HUES48 (cell line): Measurements from ENCODE around the gene BMPR1A.

Source experiments
- H3K27ac ChIP-seq: one replicate; pipeline ENCODE4 v1.7.0; 2013; ENCODE audit warnings: low read depth, low read length, inconsistent platforms
- H3K27me3 ChIP-seq: 2 replicates; pipeline ENCODE4 v1.6.1; 2013; ENCODE audit warnings: mild to moderate bottlenecking, low read length; ENCODE audit not compliant: control insufficient read depth, insufficient read depth
- H3K36me3 ChIP-seq: 2 replicates; pipeline ENCODE4 v1.6.1; 2013; ENCODE audit warnings: low read length; ENCODE audit not compliant: control insufficient read depth, insufficient read depth
- H3K4me1 ChIP-seq: 2 replicates; pipeline ENCODE4 v1.6.1; 2013; ENCODE audit warnings: mild to moderate bottlenecking, low read length; ENCODE audit not compliant: control insufficient read depth, insufficient read depth
- H3K4me3 ChIP-seq: 2 replicates; pipeline ENCODE4 v1.5.1; 2013; ENCODE audit warnings: mild to moderate bottlenecking, low read depth, low read length
- H3K9ac ChIP-seq: 2 replicates; pipeline ENCODE4 v1.6.1; 2013; ENCODE audit warnings: mild to moderate bottlenecking, low read depth, low read length, moderate library complexity
- H3K9me3 ChIP-seq: 2 replicates; pipeline ENCODE4 v1.6.1; 2013; ENCODE audit warnings: low read length; ENCODE audit not compliant: control insufficient read depth, insufficient read depth

The BMPR1A gene

DNA sequence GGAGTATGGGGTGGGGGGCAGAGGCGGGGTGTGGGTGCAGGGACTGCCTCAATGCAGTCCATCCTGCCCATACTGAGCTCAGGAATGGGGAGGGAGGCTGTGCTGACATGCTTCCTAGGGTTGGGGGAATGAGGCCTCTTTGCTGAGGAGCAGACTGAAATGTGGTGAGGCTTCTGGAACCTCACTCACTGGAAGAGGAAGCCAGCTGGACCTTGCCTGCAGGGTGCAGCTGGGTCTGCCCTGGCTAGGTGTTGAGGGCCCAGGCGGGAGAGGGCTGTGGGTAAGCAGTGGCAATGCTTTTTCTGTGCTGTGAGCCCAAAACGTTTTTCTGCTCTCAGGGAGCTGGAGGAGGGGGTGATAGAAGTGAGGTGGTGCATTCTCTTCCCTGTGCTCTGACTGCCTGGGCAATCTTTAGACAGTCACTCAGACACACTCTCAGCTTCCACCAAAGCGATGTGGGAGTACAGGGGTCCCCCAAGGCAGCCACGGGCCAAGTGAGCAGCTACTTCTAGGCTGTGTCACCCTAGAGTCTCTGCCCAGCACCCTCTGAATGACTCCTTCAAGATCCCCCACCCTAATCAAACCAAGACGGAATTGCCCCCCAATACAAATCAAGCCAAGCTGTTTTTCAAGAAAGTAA is 41.1 kb upstream of the BMPR1A start:
- Histone ChIP-seq H3K4me3 (no peak overlapping the region), H3K27ac (no peak overlapping the region), H3K4me1 (peaks cover 17% of the 10 kb centered on the region; the same call in 1 of the 2 replicates), H3K27me3 (no peaks in the 10 kb centered on the region), H3K9me3 (no peaks in the 10 kb centered on the region), H3K9ac (no peak overlapping the region), H3K36me3 (no peaks in the 10 kb centered on the region)

GRCh38 chr10:86715836-86716235 is 40.6 kb upstream of the BMPR1A start:
- no peak overlapping the region for H3K4me3 ChIP-seq
- H3K9me3 ChIP-seq: no peaks in the 10 kb centered on the region
- H3K9ac ChIP-seq: no peak overlapping the region
- H3K4me1 ChIP-seq: peaks cover 14% of the 10 kb centered on the region; the same call in 1 of the 2 replicates
- no peaks in the 10 kb centered on the region for H3K27me3 ChIP-seq
- H3K27ac ChIP-seq: no peak overlapping the region
- no peaks in the 10 kb centered on the region for H3K36me3 ChIP-seq

- Histone ChIP-seq H3K4me3 (no peak overlapping the region), H3K9ac (no peak overlapping the region), H3K4me1 (peaks cover 13% of the 10 kb centered on the region; the same call in 1 of the 2 replicates), H3K9me3 (no peaks in the 10 kb centered on the region), H3K27ac (no peak overlapping the region), H3K27me3 (no peaks in the 10 kb centered on the region), H3K36me3 (no peaks in the 10 kb centered on the region)
These were observed 40.0 kb upstream of the BMPR1A start for GRCh38 chr10:86716466-86716865.

GRCh38 chr10:86718556-86718955 is 37.9 kb upstream of the BMPR1A start:
- Histone ChIP-seq H3K4me3 (no peak overlapping the region), H3K27ac (no peak overlapping the region), H3K36me3 (no peaks in the 10 kb centered on the region), H3K9ac (no peak overlapping the region), H3K9me3 (no peaks in the 10 kb centered on the region), H3K4me1 (peaks cover 5% of the 10 kb centered on the region; the same call in 1 of the 2 replicates), H3K27me3 (no peaks in the 10 kb centered on the region)

DNA sequence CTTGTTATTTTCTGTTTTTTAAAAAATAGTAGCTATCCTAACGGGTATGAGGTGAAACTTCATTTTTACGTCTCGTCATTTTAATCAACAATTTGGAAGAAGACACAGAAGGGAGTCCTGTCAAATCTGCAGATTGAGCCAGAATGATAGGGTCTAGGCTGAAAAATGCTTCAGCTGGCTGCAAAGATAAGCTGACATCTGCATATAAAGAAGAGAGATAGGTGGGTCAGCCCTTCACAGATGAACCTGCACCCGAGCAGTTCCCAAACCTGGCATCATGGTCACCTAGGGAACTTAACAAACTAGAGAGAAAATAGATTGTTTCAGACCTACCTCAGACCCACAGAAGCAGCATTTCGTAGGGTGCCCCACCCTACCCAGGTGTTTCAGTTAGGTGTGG is 35.2 kb upstream of the BMPR1A start:
- no peaks in the 10 kb centered on the region for H3K4me1 ChIP-seq
- no peak overlapping the region for H3K4me3 ChIP-seq
- H3K9ac ChIP-seq: no peak overlapping the region
- H3K36me3 ChIP-seq: no peaks in the 10 kb centered on the region
- H3K27ac ChIP-seq: no peak overlapping the region
- H3K27me3 ChIP-seq: no peaks in the 10 kb centered on the region
- no peaks in the 10 kb centered on the region for H3K9me3 ChIP-seq

DNA sequence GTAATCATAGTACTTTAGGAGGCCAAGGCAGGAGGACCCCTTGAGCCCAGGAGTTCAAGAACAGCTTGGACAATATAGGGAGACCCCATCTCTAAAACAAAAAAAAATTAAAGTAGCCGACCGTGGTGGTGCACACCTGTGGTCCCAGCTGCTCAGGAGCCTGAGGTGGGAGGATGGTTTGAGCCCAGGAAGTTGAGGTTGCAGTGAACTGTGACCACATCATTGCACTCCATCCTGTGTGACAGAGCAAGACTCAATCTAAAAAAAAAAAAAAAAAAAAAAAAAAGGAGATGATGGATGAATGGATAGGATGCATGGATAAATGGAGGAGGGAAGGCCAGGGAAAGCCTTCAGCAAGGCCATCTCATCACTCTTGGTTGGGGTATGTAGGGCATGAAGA is 33.4 kb upstream of the BMPR1A start:
- Histone ChIP-seq H3K4me1 (no peaks in the 10 kb centered on the region), H3K36me3 (no peaks in the 10 kb centered on the region), H3K4me3 (no peak overlapping the region), H3K9ac (no peak overlapping the region), H3K27me3 (no peaks in the 10 kb centered on the region), H3K9me3 (no peaks in the 10 kb centered on the region), H3K27ac (no peak overlapping the region)

DNA sequence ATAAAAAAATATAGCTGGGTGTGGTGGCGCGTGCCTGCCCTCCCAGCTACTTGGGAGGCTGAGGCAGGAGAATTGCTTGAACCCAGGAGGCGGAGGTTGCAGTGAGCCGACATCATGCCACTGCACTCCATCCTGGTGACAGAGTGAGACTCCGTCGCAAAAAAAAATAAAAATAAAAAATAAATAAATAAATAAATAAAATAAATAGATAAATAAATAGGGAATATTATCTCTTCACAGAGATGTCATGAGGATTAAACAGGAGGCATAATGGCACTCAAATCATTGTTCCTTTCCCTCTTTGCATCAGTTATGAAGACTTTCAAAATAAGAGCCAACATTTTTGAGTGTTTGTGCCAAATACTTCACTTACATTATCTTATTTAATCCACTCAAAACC is 32.0 kb upstream of the BMPR1A start:
- Histone ChIP-seq H3K4me1 (no peaks in the 10 kb centered on the region), H3K4me3 (no peak overlapping the region), H3K27ac (no peak overlapping the region), H3K36me3 (no peaks in the 10 kb centered on the region), H3K9ac (no peak overlapping the region), H3K9me3 (no peaks in the 10 kb centered on the region), H3K27me3 (no peaks in the 10 kb centered on the region)

- no peak overlapping the region for H3K9ac ChIP-seq
- no peak overlapping the region for H3K27ac ChIP-seq
- H3K9me3 ChIP-seq: no peaks in the 10 kb centered on the region
- no peak overlapping the region for H3K4me3 ChIP-seq
- no peaks in the 10 kb centered on the region for H3K36me3 ChIP-seq
- H3K27me3 ChIP-seq: no peaks in the 10 kb centered on the region
- H3K4me1 ChIP-seq: no peaks in the 10 kb centered on the region
These were observed 30.3 kb upstream of the BMPR1A start for GRCh38 chr10:86725980-86726676.

GRCh38 chr10:86726677-86726999 is 29.8 kb upstream of the BMPR1A start:
- H3K9ac ChIP-seq: no peak overlapping the region
- no peaks in the 10 kb centered on the region for H3K36me3 ChIP-seq
- H3K4me3 ChIP-seq: no peak overlapping the region
- H3K9me3 ChIP-seq: no peaks in the 10 kb centered on the region
- no peaks in the 10 kb centered on the region for H3K27me3 ChIP-seq
- H3K4me1 ChIP-seq: no peaks in the 10 kb centered on the region
- H3K27ac ChIP-seq: no peak overlapping the region

DNA sequence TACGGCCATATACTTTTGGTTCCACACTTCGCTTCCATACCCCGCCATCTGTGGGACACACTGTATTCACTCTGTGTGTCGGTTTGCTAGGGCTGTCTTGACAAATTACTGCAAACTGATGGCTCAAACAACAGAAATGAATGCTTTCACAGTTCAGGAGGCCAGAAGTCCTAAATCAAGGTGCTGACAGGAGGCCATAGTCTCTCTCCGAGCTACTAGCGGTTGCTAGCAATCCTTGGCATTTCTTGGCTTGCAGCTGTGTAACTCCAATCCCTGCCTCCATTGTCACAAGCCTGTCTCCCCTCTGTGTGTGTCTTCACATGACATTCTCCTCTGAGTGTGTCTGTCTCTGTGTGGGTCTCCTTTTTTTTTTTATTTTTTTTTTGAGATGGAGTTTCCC is 28.9 kb upstream of the BMPR1A start:
- no peak overlapping the region for H3K27ac ChIP-seq
- no peak overlapping the region for H3K9ac ChIP-seq
- no peaks in the 10 kb centered on the region for H3K4me1 ChIP-seq
- no peak overlapping the region for H3K4me3 ChIP-seq
- H3K9me3 ChIP-seq: no peaks in the 10 kb centered on the region
- no peaks in the 10 kb centered on the region for H3K36me3 ChIP-seq
- no peaks in the 10 kb centered on the region for H3K27me3 ChIP-seq

GRCh38 chr10:86728056-86728455 is 28.4 kb upstream of the BMPR1A start:
- Histone ChIP-seq H3K27me3 (no peaks in the 10 kb centered on the region), H3K9ac (no peak overlapping the region), H3K36me3 (no peaks in the 10 kb centered on the region), H3K4me3 (no peak overlapping the region), H3K27ac (no peak overlapping the region), H3K9me3 (no peaks in the 10 kb centered on the region), H3K4me1 (peaks cover 2% of the 10 kb centered on the region; the same call in 1 of the 2 replicates)
